ENCODE measurements around the gene PLRG1.

Gene PLRG1

GRCh38 chr4:154516318-154517029, 33.7 kb downstream of the PLRG1 start:
- DNase-seq, result no peak

GRCh38 chr4:154511981-154512380, 38.2 kb downstream of the PLRG1 start:
- DNase-seq, result no peak

- DNase-seq, result no peak
Observed at GRCh38 chr4:154511548-154511947, 38.7 kb downstream of the PLRG1 start.

GRCh38 chr4:154507156-154507555, 43.0 kb downstream of the PLRG1 start:
- no peak for DNase-seq

GRCh38 chr4:154506253-154506652, 43.9 kb downstream of the PLRG1 start:
- no peak for DNase-seq

- DNase-seq, result no peak
Observed at GRCh38 chr4:154503598-154503997, 46.6 kb downstream of the PLRG1 start.

- DNase-seq, result no peak
Observed at GRCh38 chr4:154502111-154502510, 48.1 kb downstream of the PLRG1 start.

GRCh38 chr4:154497889-154498288, 52.3 kb downstream of the PLRG1 start:
- DNase-seq, result no peak

- no peak for DNase-seq
Observed at GRCh38 chr4:154495867-154496266, 54.3 kb downstream of the PLRG1 start.

GRCh38 chr4:154492288-154492687, 57.9 kb downstream of the PLRG1 start:
- DNase-seq, result no peak

GRCh38 chr4:154491341-154492271, 58.6 kb downstream of the PLRG1 start, which contains the start of gene DCHS2:
TSS of gene DCHS2 (minus strand) at chr4:154491799. CDS start at chr4:154491355, 444 bp downstream.
- no peak for DNase-seq

- no peak for DNase-seq
Observed at GRCh38 chr4:154490583-154491340, 59.4 kb downstream of the PLRG1 start.

- DNase-seq, result no peak
Observed at GRCh38 chr4:154490234-154490582, 60.0 kb downstream of the PLRG1 start.

GRCh38 chr4:154489558-154490233, 60.5 kb downstream of the PLRG1 start:
- no peak for DNase-seq

- DNase-seq, result no peak
Observed at GRCh38 chr4:154487145-154487544, 63.1 kb downstream of the PLRG1 start.

GRCh38 chr4:154485127-154485773, 65.0 kb downstream of the PLRG1 start:
- no peak for DNase-seq
